ENCODE data around the gene RASGRF1. TPM values are rescaled to one million over a fixed set of nuclear protein-coding genes. Genes with fewer than 3 reads are reported as not detected.

Gene RASGRF1
- polyA plus RNA-seq, 1 donor (not counting 4 experiments of a cell fraction or from before 2014, with no cell fraction given): 0.08 TPM

DNA sequence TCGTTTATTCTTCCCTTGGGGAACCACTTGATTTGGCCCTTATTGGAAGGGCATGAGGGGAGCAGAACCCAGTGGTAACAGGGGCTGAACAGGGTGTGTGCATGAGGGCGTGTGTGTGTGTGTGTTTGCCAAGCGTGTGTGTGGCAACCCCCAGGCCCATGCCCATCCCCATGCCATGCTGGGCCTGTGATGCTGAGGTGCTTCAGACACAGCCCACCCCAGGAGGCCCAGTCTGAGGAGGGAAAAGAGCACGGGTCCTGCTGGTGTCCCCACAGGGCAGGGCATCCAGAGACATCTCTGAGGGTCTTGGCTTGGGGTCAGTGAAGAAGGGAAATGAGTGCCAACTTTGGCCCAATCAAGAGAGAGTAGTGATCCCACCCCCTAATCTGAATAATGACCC lies 71.6 kb downstream of the RASGRF1 start:
- Histone ChIP-seq H3K9ac (ENCODE audit: control insufficient read depth, extremely low read depth, insufficient read depth, low read length) (no peak overlapping the region), H4K20me1 (ENCODE audit: control insufficient read depth, extremely low read depth, insufficient read depth, low read length) (no peaks in the 10 kb centered on the region), H3K36me3 (ENCODE audit: control insufficient read depth in 2 of 2, extremely low read depth in 1 of 2, insufficient read depth in 2 of 2, low read length in 2 of 2) (no peaks in the 10 kb centered on the region), H3K79me2 (ENCODE audit: control insufficient read depth, insufficient read depth, low read length) (no peaks in the 10 kb centered on the region), H2AFZ (ENCODE audit: control insufficient read depth, low read length) (no peak overlapping the region), H3K9me3 (ENCODE audit: control insufficient read depth, low read depth, low read length) (no peaks in the 10 kb centered on the region), H3K4me3 (ENCODE audit: control insufficient read depth in 2 of 3, extremely low read depth in 1 of 3, insufficient read depth in 2 of 3, low read depth in 1 of 3, low read length in 3 of 3) (no peak overlapping the region), H3K27ac (ENCODE audit: control insufficient read depth, insufficient read depth, low read length) (no peak overlapping the region), H3K9me1 (ENCODE audit: control insufficient read depth, extremely low read depth, insufficient read depth, low read length) (no peaks in the 10 kb centered on the region), H3K27me3 (ENCODE audit: control insufficient read depth, extremely low read depth, insufficient read depth, low read length) (no peaks in the 10 kb centered on the region), H3K4me1 (ENCODE audit: control insufficient read depth, extremely low read depth, insufficient read depth, low read length) (no peaks in the 10 kb centered on the region), H3K4me2 (ENCODE audit: control insufficient read depth, extremely low read depth, insufficient read depth, low read depth, low read length) (no peak overlapping the region)
- no peak for DNase-seq (ENCODE audit: low read depth, low spot score)
- no peak for TF ChIP-seq EZH2 (IDR thresholded peaks at IDR 0.05; ENCODE audit: low read length)
- no peak for TF ChIP-seq CTCF (optimal IDR thresholded peaks at IDR 0.05 in 1 of 3, IDR thresholded peaks at IDR 0.05 in 1 of 3, conservative IDR thresholded peaks at IDR 0.05 in 1 of 3; ENCODE audit: extremely low read depth in 1 of 3, insufficient read depth in 2 of 3, low read length in 3 of 3)
- dilution Hi-C loops (cut with MboI; ENCODE audit: extremely low pct_ligation_motif_present, low sequenced_read_pairs): no loop called here
- FAIRE-seq: no peak

GRCh38 chr15:79017953-79018352 lies 72.6 kb downstream of the RASGRF1 start:
- no peak overlapping the region for H2AFZ ChIP-seq (ENCODE audit: control insufficient read depth, low read length)
- FAIRE-seq: no peak
- no peak overlapping the region for H3K4me2 ChIP-seq (ENCODE audit: control insufficient read depth, extremely low read depth, insufficient read depth, low read depth, low read length)
- H3K4me1 ChIP-seq (ENCODE audit: control insufficient read depth, extremely low read depth, insufficient read depth, low read length): no peaks in the 10 kb centered on the region
- H3K9ac ChIP-seq (ENCODE audit: control insufficient read depth, extremely low read depth, insufficient read depth, low read length): no peak overlapping the region
- H3K9me1 ChIP-seq (ENCODE audit: control insufficient read depth, extremely low read depth, insufficient read depth, low read length): no peaks in the 10 kb centered on the region
- no peak overlapping the region for H3K27ac ChIP-seq (ENCODE audit: control insufficient read depth, insufficient read depth, low read length)
- no peaks in the 10 kb centered on the region for H3K36me3 ChIP-seq (ENCODE audit: control insufficient read depth in 2 of 2, extremely low read depth in 1 of 2, insufficient read depth in 2 of 2, low read length in 2 of 2)
- DNase-seq (ENCODE audit: low read depth, low spot score): no peak
- no peaks in the 10 kb centered on the region for H3K9me3 ChIP-seq (ENCODE audit: control insufficient read depth, low read depth, low read length)
- H4K20me1 ChIP-seq (ENCODE audit: control insufficient read depth, extremely low read depth, insufficient read depth, low read length): no peaks in the 10 kb centered on the region
- no peak overlapping the region for H3K4me3 ChIP-seq (ENCODE audit: control insufficient read depth in 2 of 3, extremely low read depth in 1 of 3, insufficient read depth in 2 of 3, low read depth in 1 of 3, low read length in 3 of 3)
- TF ChIP-seq EZH2 (IDR thresholded peaks at IDR 0.05; ENCODE audit: low read length) (no peak), CTCF (optimal IDR thresholded peaks at IDR 0.05 in 1 of 3, IDR thresholded peaks at IDR 0.05 in 1 of 3, conservative IDR thresholded peaks at IDR 0.05 in 1 of 3; ENCODE audit: extremely low read depth in 1 of 3, insufficient read depth in 2 of 3, low read length in 3 of 3) (no peak)
- no peaks in the 10 kb centered on the region for H3K79me2 ChIP-seq (ENCODE audit: control insufficient read depth, insufficient read depth, low read length)
- dilution Hi-C loops (cut with MboI; ENCODE audit: extremely low pct_ligation_motif_present, low sequenced_read_pairs): no loop called here
- H3K27me3 ChIP-seq (ENCODE audit: control insufficient read depth, extremely low read depth, insufficient read depth, low read length): no peaks in the 10 kb centered on the region
